CD4-positive, alpha-beta memory T cell (primary cell): ENCODE measurements around the gene BACE2. TPM values are rescaled to one million over a fixed set of nuclear protein-coding genes. Genes with fewer than 3 reads are reported as not detected.

Experiments used
- CTCF ChIA-PET: fragments of 350-600 bp; sonication (Branson Sonifier 250); formaldehyde crosslinking; loops from one replicate; lab custom pipeline; 2021; ENCODE audit warnings: inconsistent platforms; ENCODE audit not compliant: partially characterized antibody; lab: Charles Lee
- POLR2A ChIA-PET: fragments of 350-600 bp; sonication (Branson Sonifier 250); formaldehyde crosslinking; loops from one replicate; lab custom pipeline; 2021; ENCODE audit not compliant: partially characterized antibody; lab: Charles Lee
- DNase-seq, 5 donors: peaks; one replicate each; pipeline versions ENCODE4 v3.0.0 to v3.0.0-alpha.2; 2020 to 2022; ENCODE audit warnings: mixed read lengths in 1 of 5
- H3K27ac ChIP-seq: one replicate; pipeline ENCODE4 v1.7.0; 2013; ENCODE audit warnings: low read depth, low read length
- H3K27me3 ChIP-seq: 2 replicates; pipeline ENCODE4 v1.7.0; 2013; ENCODE audit warnings: mild to moderate bottlenecking, low read length, moderate library complexity; ENCODE audit not compliant: insufficient read depth
- H3K36me3 ChIP-seq: 2 replicates; pipeline ENCODE4 v1.7.0; 2013; ENCODE audit warnings: mild to moderate bottlenecking, low read length, moderate library complexity; ENCODE audit not compliant: insufficient read depth
- H3K4me1 ChIP-seq: 2 replicates; pipeline ENCODE4 v1.7.0; 2013; ENCODE audit warnings: mild to moderate bottlenecking, low read length, moderate library complexity; ENCODE audit not compliant: insufficient read depth
- H3K4me3 ChIP-seq, 2 donors: one replicate each; pipeline ENCODE4 v1.7.0; 2013; ENCODE audit warnings: low read length in 2 of 2, mild to moderate bottlenecking in 1 of 2
- H3K9me3 ChIP-seq, 2 donors: one replicate each; pipeline ENCODE4 v1.7.0; 2013; ENCODE audit warnings: low read length in 2 of 2, control low read depth in 1 of 2; ENCODE audit not compliant: control insufficient read depth in 1 of 2
- H3K27ac Mint-ChIP-seq, 7 donors: one replicate each; pipeline ENCODE4 v1.8.0; 2020 to 2021; ENCODE audit warnings: mixed read lengths in 7 of 7, mild to moderate bottlenecking in 6 of 7, inconsistent platforms in 3 of 7, moderate library complexity in 3 of 7
- H3K27me3 Mint-ChIP-seq, 2 donors: one replicate each; pipeline ENCODE4 v1.8.0; 2020 to 2021; ENCODE audit warnings: mixed read lengths in 2 of 2
- H3K36me3 Mint-ChIP-seq, 2 donors: one replicate each; pipeline ENCODE4 v1.8.0; 2020 to 2021; ENCODE audit warnings: mixed read lengths in 2 of 2, inconsistent platforms in 1 of 2, mild to moderate bottlenecking in 1 of 2
- H3K4me1 Mint-ChIP-seq, 4 donors: one replicate each; pipeline ENCODE4 v1.8.0; 2020 to 2021; ENCODE audit warnings: mixed read lengths in 4 of 4, mild to moderate bottlenecking in 1 of 4
- H3K4me3 Mint-ChIP-seq, 8 donors: one replicate each; pipeline ENCODE4 v1.8.0; 2020 to 2021; ENCODE audit warnings: mixed read lengths in 8 of 8, mild to moderate bottlenecking in 7 of 8, moderate library complexity in 6 of 8, inconsistent platforms in 3 of 8
- H3K9me3 Mint-ChIP-seq, 8 donors: one replicate each; pipeline ENCODE4 v1.8.0; 2020 to 2021; ENCODE audit warnings: mixed read lengths in 8 of 8, mild to moderate bottlenecking in 5 of 8, inconsistent platforms in 3 of 8, moderate library complexity in 1 of 8
- intact Hi-C: fragments of 100-400 bp; cut with micrococcal nuclease; formaldehyde crosslinking; loops from one replicate; pipeline ENCODE4 v1.15.1; 2023
- polyA plus RNA-seq, 2 donors: library from polyadenylated mRNA; unstranded; fragments of 300-500 nt; fragmentation: Illumina TruSeq; gene quantifications; one replicate each; pipeline ENCODE4 v1.2.3, GENCODE V29; 2021
- total RNA-seq, 2 experiments: library from RNA; stranded (reverse); gene quantifications; one replicate each; pipeline ENCODE4 v1.2.3, GENCODE V29; 2021

BACE2 gene
- total and polyA plus RNA-seq, 4 experiments from 2014 or later, result 0.10 to 0.52 TPM; not detected in 2

DNA sequence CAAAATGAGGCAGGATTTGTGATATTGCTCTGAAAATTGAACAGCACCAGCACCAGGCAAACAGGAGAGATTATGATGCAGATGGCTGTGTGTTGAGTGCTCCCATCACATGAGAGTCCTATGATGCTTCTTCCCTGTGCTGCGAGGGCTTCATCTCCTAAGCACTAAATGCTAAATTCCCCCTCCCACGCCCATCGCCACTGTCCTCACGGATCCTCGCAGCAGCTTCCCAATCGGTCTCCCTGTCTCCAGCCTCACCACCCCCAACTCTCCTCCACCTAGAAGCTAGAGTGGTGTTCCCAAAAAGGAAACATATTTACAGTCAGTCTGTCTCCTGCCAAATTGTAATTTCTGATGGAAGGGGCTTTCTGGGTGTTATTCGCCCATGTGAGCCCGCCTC lies 4.9 kb upstream of the BACE2 start:
- peaks cover 26 to 36% of the 10 kb centered on the region in 2 donors for H3K27me3 Mint-ChIP-seq
- Histone ChIP-seq H3K9me3 (no peaks in the 10 kb centered on the region), H3K27ac (no peak overlapping the region), H3K4me3 (no peak overlapping the region), H3K36me3 (no peaks in the 10 kb centered on the region), H3K4me1 (no peaks in the 10 kb centered on the region), H3K27me3 (peaks cover 4% of the 10 kb centered on the region)
- DNase-seq, result no peak
- intact Hi-C loops, result no loop called here
- no peak overlapping the region for H3K27ac Mint-ChIP-seq
- H3K4me1 Mint-ChIP-seq, result peaks cover 0 to 12% (median 4%) of the 10 kb centered on the region in 4 donors
- H3K9me3 Mint-ChIP-seq, result peaks cover 0 to 8% (median 6%) of the 10 kb centered on the region in 8 donors
- H3K4me3 Mint-ChIP-seq, result no peak overlapping the region
- no peaks in the 10 kb centered on the region for H3K36me3 Mint-ChIP-seq
- ChIA-PET CTCF (no interaction called here), POLR2A (no interaction called here)

DNA sequence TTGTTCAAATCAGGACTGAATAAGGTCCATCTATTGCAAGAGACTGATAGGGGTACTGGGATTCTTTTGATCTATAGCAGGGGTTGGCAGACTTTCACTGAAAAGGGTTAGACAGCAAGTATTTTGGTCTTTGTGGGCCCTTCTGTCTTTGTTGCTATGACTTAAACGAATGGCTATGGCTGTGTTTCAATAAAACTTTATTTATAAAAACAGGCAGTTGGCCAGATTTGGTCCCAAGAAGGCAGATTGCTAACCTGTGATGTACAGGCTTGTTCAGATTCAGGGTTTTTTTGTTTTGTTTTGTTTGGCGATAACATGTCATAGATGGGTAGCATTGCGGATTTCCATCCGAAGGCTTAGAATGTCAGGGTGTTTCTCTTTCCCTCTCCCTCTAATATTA lies 3.9 kb upstream of the BACE2 start:
- Histone ChIP-seq H3K4me1 (peaks cover 6% of the 10 kb centered on the region), H3K36me3 (no peaks in the 10 kb centered on the region), H3K4me3 (no peak overlapping the region), H3K9me3 (no peaks in the 10 kb centered on the region), H3K27ac (no peak overlapping the region), H3K27me3 (peaks cover 5% of the 10 kb centered on the region)
- ChIA-PET CTCF (no interaction called here), POLR2A (no interaction called here)
- H3K9me3 Mint-ChIP-seq, result peaks cover 0 to 1% (median 0%) of the 10 kb centered on the region in 8 donors
- intact Hi-C loops, result no loop called here
- H3K27me3 Mint-ChIP-seq, result peaks cover 27 to 34% of the 10 kb centered on the region in 2 donors
- no peak overlapping the region for H3K4me3 Mint-ChIP-seq
- H3K36me3 Mint-ChIP-seq, result no peaks in the 10 kb centered on the region
- H3K4me1 Mint-ChIP-seq, result peaks cover under 1 to 14% (median 6%) of the 10 kb centered on the region in 4 donors
- no peak for DNase-seq
- no peak overlapping the region for H3K27ac Mint-ChIP-seq

DNA sequence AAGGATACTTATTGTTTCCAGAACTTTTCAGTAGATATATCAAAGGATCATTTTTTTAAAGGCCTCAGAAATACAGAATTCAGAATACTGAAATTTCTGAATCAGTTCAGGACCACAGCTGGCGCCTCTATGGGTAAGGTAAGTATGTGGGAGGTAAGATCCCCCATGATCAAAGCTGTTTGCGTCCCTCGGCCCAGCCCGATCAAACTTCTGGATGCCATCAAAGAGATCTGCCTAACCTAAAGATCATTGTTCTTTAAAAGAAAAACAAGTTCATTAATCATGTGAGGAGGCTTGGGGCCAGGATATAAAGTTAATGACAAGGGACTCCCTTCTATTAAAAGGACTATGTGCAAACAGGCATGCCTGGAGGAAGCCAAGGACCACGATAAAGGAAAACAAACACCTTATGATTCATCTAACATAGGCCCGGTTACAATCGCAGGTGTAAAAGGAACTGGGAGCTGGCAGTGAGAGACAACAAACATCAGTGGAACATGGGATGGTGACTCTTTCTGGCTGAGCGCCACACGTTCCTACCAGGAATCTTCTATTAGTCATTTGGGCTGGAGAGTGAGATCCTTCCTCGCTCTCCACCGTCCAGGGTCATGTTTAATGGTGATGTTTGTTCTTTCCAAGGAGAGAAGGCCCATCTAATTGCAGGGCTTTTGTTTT lies 2.8 kb upstream of the BACE2 start:
- Histone ChIP-seq H3K27me3 (peaks cover 12% of the 10 kb centered on the region), H3K27ac (no peak overlapping the region), H3K4me3 (no peak overlapping the region), H3K4me1 (peaks cover 9% of the 10 kb centered on the region), H3K9me3 (no peaks in the 10 kb centered on the region), H3K36me3 (no peaks in the 10 kb centered on the region)
- Mint-ChIP-seq H3K27me3 (peaks cover 32 to 39% of the 10 kb centered on the region in 2 donors), H3K36me3 (no peaks in the 10 kb centered on the region), H3K9me3 (no peaks in the 10 kb centered on the region), H3K4me1 (peaks cover 6 to 23% (median 10%) of the 10 kb centered on the region in 4 donors), H3K4me3 (peak overlapping the region in 1 of 8 donors; percentile 36), H3K27ac (no peak overlapping the region)
- intact Hi-C loops, result no loop called here
- POLR2A ChIA-PET, result no interaction called here
- CTCF ChIA-PET, result no interaction called here
- no peak for DNase-seq

- Histone ChIP-seq H3K4me3 (no peak overlapping the region), H3K27ac (no peak overlapping the region), H3K9me3 (no peaks in the 10 kb centered on the region), H3K27me3 (peaks cover 12% of the 10 kb centered on the region), H3K4me1 (peaks cover 9% of the 10 kb centered on the region), H3K36me3 (no peaks in the 10 kb centered on the region)
- intact Hi-C loops, result no loop called here
- H3K9me3 Mint-ChIP-seq, result no peaks in the 10 kb centered on the region
- no peak for DNase-seq
- no peaks in the 10 kb centered on the region for H3K36me3 Mint-ChIP-seq
- H3K4me1 Mint-ChIP-seq, result peaks cover 6 to 23% (median 10%) of the 10 kb centered on the region in 4 donors
- no peak overlapping the region for H3K27ac Mint-ChIP-seq
- peak overlapping the region in 5 of 8 donors; percentile 33 to 80 (median 58) for H3K4me3 Mint-ChIP-seq
- ChIA-PET POLR2A (no interaction called here), CTCF (no interaction called here)
- H3K27me3 Mint-ChIP-seq, result peaks cover 36 to 45% of the 10 kb centered on the region in 2 donors
These were observed 1.1 kb upstream of the BACE2 start for GRCh38 chr21:41166884-41167283.

DNA sequence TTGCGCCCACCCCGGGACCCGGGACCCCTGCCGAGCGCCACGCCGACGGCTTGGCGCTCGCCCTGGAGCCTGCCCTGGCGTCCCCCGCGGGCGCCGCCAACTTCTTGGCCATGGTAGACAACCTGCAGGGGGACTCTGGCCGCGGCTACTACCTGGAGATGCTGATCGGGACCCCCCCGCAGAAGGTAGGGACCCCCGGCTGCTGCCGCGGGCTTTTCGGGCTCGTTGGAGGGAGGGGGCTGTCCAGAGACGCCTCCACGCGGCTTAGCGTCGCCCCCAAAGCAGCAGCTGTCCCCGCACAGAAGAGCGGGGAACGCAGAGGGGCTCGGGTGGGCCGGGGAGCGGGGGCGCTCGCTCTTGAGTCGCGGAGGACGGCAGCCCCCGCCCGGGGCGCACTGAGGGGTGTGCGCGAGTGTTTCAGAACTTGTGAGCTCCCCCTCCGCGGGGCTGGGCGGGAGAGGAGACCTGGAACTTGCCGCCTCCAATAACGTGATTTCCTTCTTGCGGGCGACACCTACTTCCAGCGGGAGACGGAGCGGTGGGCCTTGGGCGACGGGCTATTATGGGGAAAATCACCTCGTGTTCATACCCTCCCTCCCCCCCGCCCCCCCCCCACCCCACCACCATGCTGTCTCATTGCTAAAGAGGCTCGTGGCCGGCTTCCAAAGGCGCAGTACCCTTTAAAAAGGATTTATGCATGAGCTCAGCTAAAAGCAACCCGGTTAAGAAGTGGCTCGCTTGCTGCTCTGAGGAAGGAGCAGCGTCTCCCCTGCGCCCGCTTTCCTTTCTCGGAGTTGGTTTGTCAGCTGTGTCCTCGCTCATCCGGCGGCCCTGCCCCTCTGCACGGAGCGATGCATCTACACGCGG lies 664 bp downstream of the BACE2 start:
- H3K27me3 ChIP-seq, result peaks cover 12% of the 10 kb centered on the region
- no peak overlapping the region for H3K27ac ChIP-seq
- no peaks in the 10 kb centered on the region for H3K36me3 ChIP-seq
- CTCF ChIA-PET, result no interaction called here
- H3K9me3 Mint-ChIP-seq, result no peaks in the 10 kb centered on the region
- no peak for DNase-seq
- no peaks in the 10 kb centered on the region for H3K9me3 ChIP-seq
- peaks cover 6 to 23% (median 10%) of the 10 kb centered on the region in 4 donors for H3K4me1 Mint-ChIP-seq
- H3K4me3 Mint-ChIP-seq, result peak overlapping the region; percentile 39 to 84 (median 66)
- H3K4me3 ChIP-seq, result no peak overlapping the region
- no peaks in the 10 kb centered on the region for H3K36me3 Mint-ChIP-seq
- intact Hi-C loops, result no loop called here
- no peak overlapping the region for H3K27ac Mint-ChIP-seq
- H3K4me1 ChIP-seq, result peaks cover 9% of the 10 kb centered on the region
- POLR2A ChIA-PET, result no interaction called here
- peaks cover 42 to 43% of the 10 kb centered on the region in 2 donors for H3K27me3 Mint-ChIP-seq

- peaks cover 42 to 43% of the 10 kb centered on the region in 2 donors for H3K27me3 Mint-ChIP-seq
- no peaks in the 10 kb centered on the region for H3K9me3 Mint-ChIP-seq
- intact Hi-C loops, result no loop called here
- Histone ChIP-seq H3K36me3 (no peaks in the 10 kb centered on the region), H3K4me3 (no peak overlapping the region), H3K27me3 (peaks cover 12% of the 10 kb centered on the region), H3K9me3 (no peaks in the 10 kb centered on the region), H3K27ac (no peak overlapping the region), H3K4me1 (peaks cover 9% of the 10 kb centered on the region)
- H3K4me3 Mint-ChIP-seq, result peak overlapping the region; percentile 39 to 84 (median 64)
- no peak for DNase-seq
- ChIA-PET CTCF (no interaction called here), POLR2A (no interaction called here)
- H3K36me3 Mint-ChIP-seq, result no peaks in the 10 kb centered on the region
- no peak overlapping the region for H3K27ac Mint-ChIP-seq
- H3K4me1 Mint-ChIP-seq, result peaks cover 6 to 23% (median 10%) of the 10 kb centered on the region in 4 donors
These were observed 1.3 kb downstream of the BACE2 start for GRCh38 chr21:41169258-41169576.

- Mint-ChIP-seq H3K4me3 (peak overlapping the region in 3 of 8 donors; percentile 32 to 82 (median 62)), H3K27ac (no peak overlapping the region), H3K27me3 (peaks cover 43 to 44% of the 10 kb centered on the region in 2 donors), H3K9me3 (no peaks in the 10 kb centered on the region), H3K36me3 (no peaks in the 10 kb centered on the region), H3K4me1 (peaks cover 6 to 23% (median 10%) of the 10 kb centered on the region in 4 donors)
- Histone ChIP-seq H3K36me3 (no peaks in the 10 kb centered on the region), H3K4me1 (peaks cover 9% of the 10 kb centered on the region), H3K9me3 (no peaks in the 10 kb centered on the region), H3K27me3 (peaks cover 12% of the 10 kb centered on the region), H3K27ac (no peak overlapping the region), H3K4me3 (no peak overlapping the region)
- POLR2A ChIA-PET, result no interaction called here
- intact Hi-C loops, result no loop called here
- CTCF ChIA-PET, result no interaction called here
- no peak for DNase-seq
These were observed 1.7 kb downstream of the BACE2 start for GRCh38 chr21:41169701-41170100.
